Stomach (tissue), 9 donors: Measurements from ENCODE around the gene SPTBN5. TPM values are rescaled to one million over a fixed set of nuclear protein-coding genes. Genes with fewer than 3 reads are reported as not detected.

Source experiments
- DNase-seq, 2 donors: peaks; one replicate each; pipeline versions ENCODE4 v3.0.0 to v3.0.0-alpha.2; 2013 to 2019
- H3K27ac ChIP-seq, 5 donors: fragments of 200-600 bp in 4 of 5; sonication (generic) in 4 of 5; one replicate each; pipeline ENCODE4 v1.5.1; 2013 to 2019; ENCODE audit warnings: mild to moderate bottlenecking in 1 of 5, moderate library complexity in 1 of 5
- H3K27me3 ChIP-seq, 3 donors: fragments of 200-600 bp; sonication (generic); one replicate each; pipeline ENCODE4 v1.5.1; 2017 to 2019; ENCODE audit warnings: mixed run types in 1 of 3
- H3K36me3 ChIP-seq, 4 donors: fragments of 200-600 bp; sonication (generic); 1 replicate in 3 of 4; 2 replicates in 1 of 4; pipeline ENCODE4 v1.5.1; 2016 to 2019
- H3K4me1 ChIP-seq, 4 donors: fragments of 200-600 bp; sonication (generic); one replicate each; pipeline ENCODE4 v1.5.1; 2016 to 2019
- H3K4me3 ChIP-seq, 4 donors: fragments of 200-600 bp; sonication (generic) in 3 of 4; one replicate each; pipeline ENCODE4 v1.5.1; 2016 to 2019; ENCODE audit warnings: mild to moderate bottlenecking in 1 of 4
- H3K9me3 ChIP-seq, 4 donors: fragments of 200-600 bp; sonication (generic); one replicate each; pipeline ENCODE4 v1.5.1; 2016 to 2019
- EP300 ChIP-seq: sonication (generic); formaldehyde crosslinking; IDR thresholded peaks from one replicate; pipeline ENCODE4 v1.6.1; 2017; ENCODE audit warnings: antibody characterized with exemption
- POLR2A ChIP-seq, 4 donors: fragments of 450-650 bp; IDR thresholded peaks; one replicate each; pipeline ENCODE4 v1.6.1; 2016; ENCODE audit warnings: antibody characterized with exemption in 4 of 4, control low read depth in 2 of 4, mild to moderate bottlenecking in 1 of 4, moderate library complexity in 1 of 4
- POLR2AphosphoS5 ChIP-seq, 3 donors: sonication (generic); formaldehyde crosslinking; IDR thresholded peaks; one replicate each; pipeline ENCODE4 v1.6.1; 2016; ENCODE audit warnings: antibody characterized with exemption in 3 of 3
- WGBS, 5 donors: extraction: QIAGEN DNeasy Blood & Tissue Kit in 3 of 5; methylation state at CpG; one replicate each; pipeline versions ENCODE4 v1.1.5 to v1.1.7; 2013 to 2018; 5-methylcytosine and 5-hydroxymethylcytosine counted together
- intact Hi-C: fragments of 100-400 bp; cut with DNase I; formaldehyde crosslinking; loops from one replicate; pipeline ENCODE4 v1.15.1; 2023; ENCODE audit warnings: low total_unique reads
- polyA plus RNA-seq, 3 donors: library from polyadenylated mRNA; stranded (reverse); fragments of 200-250 nt; gene quantifications; one replicate each; pipeline ENCODE4 v1.2.3, GENCODE V29; 2013
- total RNA-seq, 5 donors: library from RNA; depleted of rRNA; stranded (reverse); fragments of >200 nt; gene quantifications; one replicate each; pipeline versions ENCODE4 v1.1.0 to v1.2.3, GENCODE V29; 2014 to 2016
- TF ChIP-seq, protein P1 (sequence below), 7 experiments: fragments of 450-650 bp in 4 of 7; fragments of 200-600 bp in 3 of 7; sonication (generic) in 3 of 7; IDR thresholded peaks; one replicate each; pipeline ENCODE4 v1.5.1; 2016 to 2019; ENCODE audit warnings: antibody characterized with exemption in 7 of 7, control low read depth in 2 of 7, mild to moderate bottlenecking in 1 of 7
- donor health status: healthy with polysubstance abuse.
- donor health status: Bipolar disorder and iron deficiency.
- donor health status: healthy.

The SPTBN5 gene
- total and polyA plus RNA-seq, 8 donors: 0.29 to 4.9 (median 2.6) TPM; not detected in 1

DNA sequence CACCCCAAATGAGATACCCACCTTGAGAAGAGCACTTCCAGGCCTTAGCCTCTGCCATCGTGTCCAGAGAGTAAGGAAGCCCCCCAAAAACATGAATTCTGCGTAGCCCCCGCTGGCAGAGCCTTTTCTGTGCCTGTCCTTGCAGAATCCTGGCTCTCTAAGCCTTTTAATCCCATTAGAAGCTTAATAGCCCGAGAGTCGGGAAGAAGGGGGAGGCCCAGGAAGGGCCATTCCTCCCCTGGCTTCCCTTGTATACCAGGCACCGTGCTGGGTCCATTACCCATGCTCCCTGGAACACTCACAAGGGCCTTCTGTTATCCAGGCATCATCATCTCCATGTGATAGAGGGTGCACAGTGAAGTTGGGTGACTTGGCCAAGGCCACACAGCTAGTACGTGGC lies 7.1 kb downstream of the SPTBN5 start:
- TF ChIP-seq POLR2AphosphoS5 (IDR thresholded peaks at IDR 0.05): no peak
- TF ChIP-seq POLR2A (IDR thresholded peaks at IDR 0.05): no peak
- TF ChIP-seq EP300: no peak
- TF ChIP-seq, protein P1, sequence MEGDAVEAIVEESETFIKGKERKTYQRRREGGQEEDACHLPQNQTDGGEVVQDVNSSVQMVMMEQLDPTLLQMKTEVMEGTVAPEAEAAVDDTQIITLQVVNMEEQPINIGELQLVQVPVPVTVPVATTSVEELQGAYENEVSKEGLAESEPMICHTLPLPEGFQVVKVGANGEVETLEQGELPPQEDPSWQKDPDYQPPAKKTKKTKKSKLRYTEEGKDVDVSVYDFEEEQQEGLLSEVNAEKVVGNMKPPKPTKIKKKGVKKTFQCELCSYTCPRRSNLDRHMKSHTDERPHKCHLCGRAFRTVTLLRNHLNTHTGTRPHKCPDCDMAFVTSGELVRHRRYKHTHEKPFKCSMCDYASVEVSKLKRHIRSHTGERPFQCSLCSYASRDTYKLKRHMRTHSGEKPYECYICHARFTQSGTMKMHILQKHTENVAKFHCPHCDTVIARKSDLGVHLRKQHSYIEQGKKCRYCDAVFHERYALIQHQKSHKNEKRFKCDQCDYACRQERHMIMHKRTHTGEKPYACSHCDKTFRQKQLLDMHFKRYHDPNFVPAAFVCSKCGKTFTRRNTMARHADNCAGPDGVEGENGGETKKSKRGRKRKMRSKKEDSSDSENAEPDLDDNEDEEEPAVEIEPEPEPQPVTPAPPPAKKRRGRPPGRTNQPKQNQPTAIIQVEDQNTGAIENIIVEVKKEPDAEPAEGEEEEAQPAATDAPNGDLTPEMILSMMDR (IDR thresholded peaks at IDR 0.05): no peak
- WGBS, 5 donors: 86 to 95% (median 91%) methylated on average over 7 of the region's 7 CpGs
- intact Hi-C loops: no loop called here
- H3K27ac ChIP-seq: no peak overlapping the region
- no peaks in the 10 kb centered on the region for H3K9me3 ChIP-seq
- peaks cover 0 to 11% (median 7%) of the 10 kb centered on the region in 3 donors for H3K27me3 ChIP-seq
- H3K4me1 ChIP-seq: peaks cover 10 to 16% (median 15%) of the 10 kb centered on the region in 4 donors
- no peaks in the 10 kb centered on the region for H3K36me3 ChIP-seq
- no peak for DNase-seq
- H3K4me3 ChIP-seq: no peak overlapping the region

DNA sequence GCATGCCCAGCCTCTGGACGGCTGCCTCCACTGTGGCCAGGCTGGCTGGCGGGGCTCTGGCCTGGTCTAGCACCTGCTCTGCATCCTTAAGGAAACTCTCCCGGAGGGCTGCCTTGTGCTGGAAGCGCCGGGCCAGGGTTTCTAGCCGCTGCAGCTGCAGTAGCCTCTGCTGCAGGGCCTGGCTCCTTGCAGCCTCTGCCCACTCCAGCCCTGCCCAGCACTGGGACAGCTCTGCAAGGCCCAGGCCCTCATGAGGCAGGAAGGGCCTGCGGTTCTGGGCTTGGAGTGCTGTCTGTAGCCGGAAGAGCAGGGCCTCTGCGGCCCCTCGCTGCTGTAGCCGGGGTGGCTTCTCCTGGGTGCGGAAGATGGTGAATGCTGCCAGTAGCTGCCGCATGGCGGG lies 8.0 kb downstream of the SPTBN5 start:
- no peak for TF ChIP-seq POLR2AphosphoS5 (IDR thresholded peaks at IDR 0.05)
- TF ChIP-seq, protein P1 (IDR thresholded peaks at IDR 0.05): no peak
- no peak for TF ChIP-seq POLR2A (IDR thresholded peaks at IDR 0.05)
- TF ChIP-seq EP300: no peak
- H3K27ac ChIP-seq: no peak overlapping the region
- peaks cover 0 to 20% (median 11%) of the 10 kb centered on the region in 3 donors for H3K27me3 ChIP-seq
- H3K9me3 ChIP-seq: no peaks in the 10 kb centered on the region
- H3K4me3 ChIP-seq: no peak overlapping the region
- WGBS, 5 donors: 93 to 99% (median 97%) methylated on average over 14 of the region's 14 CpGs
- peaks cover 12 to 24% (median 20%) of the 10 kb centered on the region in 4 donors for H3K4me1 ChIP-seq
- intact Hi-C loops: no loop called here
- H3K36me3 ChIP-seq: no peaks in the 10 kb centered on the region
- no peak for DNase-seq

DNA sequence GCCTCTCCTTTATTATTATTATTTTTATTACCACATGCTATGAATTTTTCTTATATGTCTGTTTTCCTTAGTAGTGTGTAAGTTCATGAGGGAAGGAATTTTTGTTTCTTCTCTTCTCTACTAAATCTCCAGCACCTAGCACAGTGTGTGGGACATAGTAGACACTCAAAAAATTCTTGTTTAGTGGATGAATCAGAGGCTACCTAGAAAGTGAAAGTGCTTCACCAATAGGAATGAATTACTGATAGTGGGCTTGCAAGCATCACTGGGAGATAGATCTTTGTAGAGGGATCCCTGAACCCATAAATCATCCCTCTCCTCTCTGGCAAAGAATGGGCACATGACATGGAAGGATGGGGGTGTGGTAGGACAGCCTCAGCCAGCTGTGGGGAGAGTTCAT lies 8.5 kb downstream of the SPTBN5 start:
- Histone ChIP-seq H3K9me3 (no peaks in the 10 kb centered on the region), H3K36me3 (no peaks in the 10 kb centered on the region), H3K4me3 (no peak overlapping the region), H3K27ac (no peak overlapping the region), H3K27me3 (peaks cover 0 to 25% (median 11%) of the 10 kb centered on the region in 3 donors), H3K4me1 (peaks cover 12 to 24% (median 20%) of the 10 kb centered on the region in 4 donors)
- DNase-seq: no peak
- TF ChIP-seq EP300: no peak
- TF ChIP-seq, protein P1 (IDR thresholded peaks at IDR 0.05): no peak
- no peak for TF ChIP-seq POLR2AphosphoS5 (IDR thresholded peaks at IDR 0.05)
- intact Hi-C loops: no loop called here

DNA sequence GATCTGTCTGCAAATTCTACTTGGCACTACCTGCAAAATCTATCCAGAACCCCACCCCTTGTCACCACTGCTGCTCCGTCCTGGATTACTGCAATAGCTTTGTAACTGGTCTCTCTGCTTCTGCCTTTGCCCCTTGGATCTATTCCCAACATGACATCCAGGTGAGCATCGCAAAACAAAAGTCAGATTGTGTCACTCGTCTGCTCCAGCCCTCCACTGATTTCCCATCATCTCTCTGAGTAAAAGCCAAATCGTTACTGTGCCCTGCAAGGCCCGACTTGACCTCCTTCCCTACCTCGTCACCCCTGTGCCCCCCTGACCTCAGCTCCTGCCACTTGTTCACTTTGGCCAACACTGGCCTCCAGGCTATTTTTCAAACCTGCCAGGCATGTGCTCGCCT lies 9.4 kb downstream of the SPTBN5 start:
- 88 to 93% (median 89%) methylated on average over 7 of the region's 7 CpGs for WGBS, 5 donors
- H3K27me3 ChIP-seq: peaks cover 0 to 29% (median 11%) of the 10 kb centered on the region in 3 donors
- no peak for DNase-seq

DNA sequence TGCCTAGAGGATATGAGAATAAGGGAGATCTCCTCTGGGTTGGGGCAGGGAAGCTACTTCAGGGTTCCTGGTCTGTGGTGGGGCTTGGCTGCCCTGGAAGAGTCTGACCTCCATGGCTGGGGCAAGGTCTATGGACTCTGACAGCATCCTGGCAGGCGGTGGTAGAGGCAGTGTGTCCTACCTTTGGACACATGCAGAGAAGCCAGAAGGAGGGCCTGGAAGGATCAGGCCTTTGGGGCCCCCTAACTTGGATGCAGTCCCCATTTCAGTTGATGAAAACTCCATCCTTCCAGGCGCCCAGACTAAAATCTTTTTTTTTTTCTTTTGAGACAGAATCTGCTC lies 10.4 kb downstream of the SPTBN5 start:
- Histone ChIP-seq H3K9me3 (no peaks in the 10 kb centered on the region), H3K27ac (no peak overlapping the region), H3K36me3 (no peaks in the 10 kb centered on the region), H3K4me1 (peaks cover 12 to 24% (median 20%) of the 10 kb centered on the region in 4 donors), H3K4me3 (no peak overlapping the region), H3K27me3 (peaks cover 0 to 29% (median 11%) of the 10 kb centered on the region in 3 donors)
- DNase-seq: no peak
- WGBS, 5 donors: 79 to 97% (median 92%) methylated on average over 2 of the region's 2 CpGs
- intact Hi-C loops: no loop called here
- TF ChIP-seq POLR2A (IDR thresholded peaks at IDR 0.05): no peak
- TF ChIP-seq, protein P1 (IDR thresholded peaks at IDR 0.05): no peak

More for the DNA sequence above, 9.4 kb downstream of the SPTBN5 start:
- intact Hi-C loops: no loop called here
- no peaks in the 10 kb centered on the region for H3K36me3 ChIP-seq
- no peaks in the 10 kb centered on the region for H3K9me3 ChIP-seq
- peaks cover 12 to 24% (median 20%) of the 10 kb centered on the region in 4 donors for H3K4me1 ChIP-seq
- no peak for TF ChIP-seq POLR2A (IDR thresholded peaks at IDR 0.05)
- no peak for TF ChIP-seq POLR2AphosphoS5 (IDR thresholded peaks at IDR 0.05)
- TF ChIP-seq EP300: no peak
- H3K27ac ChIP-seq: no peak overlapping the region
- no peak overlapping the region for H3K4me3 ChIP-seq
